A549 (cell line): ENCODE data around the gene CDCA3. TPM values are rescaled to one million over a fixed set of nuclear protein-coding genes. Genes with fewer than 3 reads are reported as not detected.

Experiments
- ATAC-seq, 2 experiments: fragments of 200-7000 bp in 1 of 2; fragments of >200 bp in 1 of 2; cut with Nextera tagmentation in 1 of 2; cut with Tn5 transposase in 1 of 2; 3 replicates each; pipeline versions ENCODE4 v1.8.0 to v1.9.1; 2018 to 2020; ENCODE audit warnings: mild to moderate bottlenecking in 1 of 2, moderate library complexity in 1 of 2
- CTCF ChIA-PET: fragments of 300-600 bp; sonication (Branson Sonifier 250); formaldehyde crosslinking; extraction: SDS; loops from one replicate; lab custom pipeline; 2021; ENCODE audit warnings: antibody characterized with exemption, inconsistent platforms; lab: Yijun Ruan, JAX
- POLR2A ChIA-PET: fragments of 350-600 bp; formaldehyde crosslinking; extraction: SDS; loops from one replicate; lab custom pipeline; 2021; ENCODE audit warnings: antibody characterized with exemption, inconsistent platforms; lab: Yijun Ruan, JAX
- DNase-seq, 2 experiments: peaks; one replicate each; pipeline versions ENCODE4 v3.0.0 to v3.0.0-alpha.2; 2011 to 2016; ENCODE audit warnings: low read depth in 1 of 2, low spot score in 1 of 2
- FAIRE-seq: peaks from 2 replicates; lab custom pipeline; 2011; peaks lifted over from hg19 to GRCh38; lab: Jason Lieb, UNC
- H3K27ac ChIP-seq, 2 experiments: fragments of >200 bp; sonication (Bioruptor Twin); formaldehyde crosslinking; 3 replicates each; pipeline ENCODE4 v1.5.1; 2016 to 2017
- H3K4me1 ChIP-seq: fragments of >200 bp; sonication (Bioruptor Twin); formaldehyde crosslinking; 3 replicates; pipeline ENCODE4 v1.6.1; 2016
- H3K4me2 ChIP-seq: fragments of >200 bp; sonication (Bioruptor Twin); formaldehyde crosslinking; 3 replicates; pipeline ENCODE4 v1.6.1; 2016
- H3K4me3 ChIP-seq: fragments of >200 bp; sonication (Bioruptor Twin); formaldehyde crosslinking; 3 replicates; pipeline ENCODE4 v1.5.1; 2016
- H3K9me3 ChIP-seq: fragments of >200 bp; sonication (Bioruptor Twin); formaldehyde crosslinking; 3 replicates; pipeline ENCODE4 v1.6.1; 2016
- BCL3 ChIP-seq: fragments of >200 bp; sonication (Bioruptor Twin); formaldehyde crosslinking; IDR thresholded peaks from 3 replicates; pipeline ENCODE4 v1.6.1; 2016
- BHLHE40 ChIP-seq: IDR thresholded peaks from 2 replicates; pipeline ENCODE4 v1.6.1; 2012; ENCODE audit warnings: low read depth, low read length, inconsistent platforms
- CHD2 ChIP-seq: fragments of 150-350 bp; IDR thresholded peaks from 2 replicates; pipeline ENCODE4 v1.6.1; 2014; ENCODE audit warnings: low read length; ENCODE audit not compliant: partially characterized antibody
- CHD4 ChIP-seq: fragments of 200-600 bp; sonication (generic); IDR thresholded peaks from 2 replicates; pipeline ENCODE4 v1.6.1; 2016; ENCODE audit warnings: antibody characterized with exemption, mild to moderate bottlenecking, borderline replicate concordance
- CTCF ChIP-seq: fragments of >200 bp; sonication (Bioruptor Twin); formaldehyde crosslinking; IDR thresholded peaks from 3 replicates; pipeline ENCODE4 v1.5.1; 2016
- ESRRA ChIP-seq: fragments of 150-350 bp; IDR thresholded peaks from 2 replicates; pipeline ENCODE4 v1.6.1; 2014; ENCODE audit warnings: mild to moderate bottlenecking, low read length, borderline replicate concordance
- FOXS1 ChIP-seq: fragments of 250-450 bp; sonication (Bioruptor Pico); IDR thresholded peaks from 2 replicates; pipeline ENCODE4 v1.5.0; 2020; ENCODE audit warnings: mild to moderate bottlenecking, moderate library complexity
- HES2 ChIP-seq: fragments of >200 bp; sonication (Bioruptor Twin); formaldehyde crosslinking; IDR thresholded peaks from 2 replicates; pipeline ENCODE4 v1.6.1; 2016
- KDM1A ChIP-seq: fragments of 200-600 bp; sonication (generic); IDR thresholded peaks from 2 replicates; pipeline ENCODE4 v1.6.1; 2016; ENCODE audit warnings: low read depth, mild to moderate bottlenecking
- MAFK ChIP-seq: fragments of 450-650 bp; IDR thresholded peaks from 2 replicates; pipeline ENCODE4 v1.6.1; 2014; ENCODE audit not compliant: partially characterized antibody
- MYC ChIP-seq: IDR thresholded peaks from 2 replicates; pipeline ENCODE4 v1.6.1; 2012; ENCODE audit warnings: mild to moderate bottlenecking, inconsistent platforms, low read length, improper control_type of control experiment, borderline replicate concordance
- NFE2L2 ChIP-seq: fragments of 150-350 bp; conservative IDR thresholded peaks from 2 replicates; pipeline ENCODE4 v1.6.1; 2014; ENCODE audit warnings: low read length
- NPAS2 ChIP-seq: fragments of 250-450 bp; sonication (Bioruptor Pico); IDR thresholded peaks from 2 replicates; pipeline ENCODE4 v1.8.0; 2022; ENCODE audit warnings: mild to moderate bottlenecking, moderate library complexity, borderline replicate concordance
- NR3C1 ChIP-seq: fragments of >200 bp; sonication (Bioruptor Twin); formaldehyde crosslinking; IDR thresholded peaks from 3 replicates; pipeline ENCODE4 v1.6.1; 2017
- RAD21 ChIP-seq, 2 experiments: fragments of >200 bp in 1 of 2; sonication (Bioruptor Twin) in 1 of 2; formaldehyde crosslinking in 1 of 2; IDR thresholded peaks in 1 of 2; conservative IDR thresholded peaks in 1 of 2; 2 replicates in 1 of 2; 3 replicates in 1 of 2; pipeline ENCODE4 v1.6.1; 2012 to 2018; ENCODE audit warnings: inconsistent platforms in 1 of 2
- REST ChIP-seq: fragments of 200-600 bp; sonication (generic); IDR thresholded peaks from 2 replicates; pipeline ENCODE4 v1.6.1; 2016; ENCODE audit warnings: antibody characterized with exemption, mild to moderate bottlenecking, moderate library complexity
- RNF2 ChIP-seq: fragments of 200-600 bp; sonication (generic); IDR thresholded peaks from 2 replicates; pipeline ENCODE4 v1.6.1; 2016; ENCODE audit warnings: low read depth, mild to moderate bottlenecking, antibody characterized with exemption, moderate library complexity, borderline replicate concordance
- TP53 ChIP-seq: fragments of 250-450 bp; sonication (Bioruptor Pico); IDR thresholded peaks from 2 replicates; pipeline ENCODE4 v1.5.0; 2021; ENCODE audit warnings: mild to moderate bottlenecking, moderate library complexity
- ZFP36 ChIP-seq: fragments of 450-650 bp; IDR thresholded peaks from 2 replicates; pipeline ENCODE4 v1.6.1; 2014; ENCODE audit warnings: borderline replicate concordance; ENCODE audit not compliant: partially characterized antibody
- ZNF302 ChIP-seq: fragments of 250-450 bp; sonication (Bioruptor Pico); IDR thresholded peaks from 2 replicates; pipeline ENCODE4 v1.9.0; 2021; ENCODE audit warnings: inconsistent platforms, mild to moderate bottlenecking, moderate library complexity
- WGBS: methylation state at CpG from one replicate; pipeline ENCODE4 v1.1.6; 2017; ENCODE audit errors: missing lambda C conversion rate; 5-methylcytosine and 5-hydroxymethylcytosine counted together
- polyA plus RNA-seq, 4 experiments: library from polyadenylated mRNA; depleted of rRNA in 3 of 4; stranded (reverse); fragments of >200 nt; fragmentation: RNase III in 1 of 4; extraction: RNeasy Plus Mini Kit Qiagen cat#74134 plus additional on column Dnase treatment in 1 of 4; gene quantifications; 2 replicates in 3 of 4; 3 replicates in 1 of 4; pipeline ENCODE4 v1.2.3, GENCODE V29; 2011 to 2017

The CDCA3 gene
- polyA plus RNA-seq, 2 of the 4 experiments (the other 2 are of a cell fraction) = 57.5 to 80.2 TPM

GRCh38 chr12:6863586-6864321, 12.7 kb upstream of the CDCA3 start:
- Histone ChIP-seq H3K27ac (no peak overlapping the region), H3K9me3 (no peaks in the 10 kb centered on the region), H3K4me1 (peaks cover 11% of the 10 kb centered on the region), H3K4me3 (no peak overlapping the region), H3K4me2 (no peak overlapping the region)
- WGBS = 97% methylated on average over 9 of the region's 16 CpGs
- ATAC-seq (no peak), FAIRE-seq (no peak), DNase-seq (no peak)
- POLR2A ChIA-PET = no interaction called here
- CTCF ChIA-PET = interaction anchor here (0.6 to 7.0 kb wide), 11 partner anchors 9 to 111 kb away, joined by 3 to 64 read pairs (median 4); partner anchors contain the start of genes CDCA3, MLF2, SPSB2 and USP5
- TF ChIP-seq MAFK = no peak
- TF ChIP-seq HES2 = no peak
- TF ChIP-seq, all 56 proteins: peak for 0

- Histone ChIP-seq H3K4me1 (peaks cover 10% of the 10 kb centered on the region), H3K4me2 (no peak overlapping the region), H3K27ac (no peak overlapping the region)
- ATAC-seq = no peak
- 89% methylated on average over 11 of the region's 11 CpGs for WGBS
- POLR2A ChIA-PET = no interaction called here
- CTCF ChIA-PET = interaction anchor here (1.0 to 2.2 kb wide), 3 partner anchors 9 to 30 kb away, joined by 3 to 15 read pairs (median 3); partner anchors contain the start of gene SPSB2
- TF ChIP-seq BCL3 = no peak
- no peak for TF ChIP-seq RNF2
- no peak for TF ChIP-seq MYC
- no peak for TF ChIP-seq ZNF302 (CRISPR knock-in tag)
- TF ChIP-seq KDM1A = no peak
- no peak for TF ChIP-seq ESRRA
- TF ChIP-seq BHLHE40 = no peak
- no peak for TF ChIP-seq CHD2
- no peak for TF ChIP-seq NPAS2 (CRISPR knock-in tag)
- no peak for TF ChIP-seq NFE2L2
- no peak for TF ChIP-seq MAFK
- TF ChIP-seq, all 56 proteins: peak for 0
- H3K9me3 ChIP-seq = no peaks in the 10 kb centered on the region
- no peak for DNase-seq
- H3K4me3 ChIP-seq = no peak overlapping the region
- no peak for FAIRE-seq
These were observed 11.9 kb upstream of the CDCA3 start for GRCh38 chr12:6863033-6863432.

- no peak for ATAC-seq
- WGBS = 94% methylated on average over 9 of the region's 9 CpGs
- Histone ChIP-seq H3K27ac (no peak overlapping the region), H3K4me1 (peaks cover 3% of the 10 kb centered on the region), H3K4me3 (no peak overlapping the region), H3K9me3 (no peaks in the 10 kb centered on the region)
- FAIRE-seq = no peak
- POLR2A ChIA-PET = interaction anchor here (1.6 kb wide), 1 partner anchor 10 kb away, joined by 10 read pairs; the partner anchor contains the start of genes CDCA3 and USP5
- no peak for DNase-seq
- CTCF ChIA-PET = interaction anchor here (0.6 to 2.5 kb wide), 10 partner anchors 9 to 100 kb away, joined by 3 to 10 read pairs (median 4); partner anchors contain the start of genes SPSB2 and USP5
- no peak for TF ChIP-seq NR3C1
- no peak for TF ChIP-seq RAD21 (conservative IDR thresholded peaks at IDR 0.05 in 1 of 2, IDR thresholded peaks at IDR 0.05 in 1 of 2)
- TF ChIP-seq, all 56 proteins: peak for 0
- H3K4me2 ChIP-seq = no peak overlapping the region
These were observed 10.3 kb upstream of the CDCA3 start for GRCh38 chr12:6861391-6861790.

GRCh38 chr12:6860942-6861341, 9.9 kb upstream of the CDCA3 start:
- Histone ChIP-seq H3K27ac (no peak overlapping the region), H3K4me1 (no peaks in the 10 kb centered on the region), H3K4me3 (no peak overlapping the region), H3K9me3 (no peaks in the 10 kb centered on the region), H3K4me2 (no peak overlapping the region)
- no peak for DNase-seq
- no peak for ATAC-seq
- CTCF ChIA-PET = interaction anchor here (0.8 to 2.5 kb wide), 9 partner anchors 8 to 101 kb away, joined by 3 to 10 read pairs (median 4); partner anchors contain the start of genes SPSB2 and USP5
- 93% methylated on average over 7 of the region's 7 CpGs for WGBS
- POLR2A ChIA-PET = interaction anchor here (1.6 kb wide), 1 partner anchor 9 kb away, joined by 10 read pairs; the partner anchor contains the start of genes CDCA3 and USP5
- FAIRE-seq = no peak
- TF ChIP-seq CTCF (no peak), ESRRA (no peak), ZFP36 (no peak), CHD4 (no peak), TP53 (CRISPR knock-in tag) (no peak), FOXS1 (CRISPR knock-in tag) (no peak), HES2 (no peak), REST (no peak)
